ENCODE measurements around the gene VWF.
"Not testable (repeated sequence)": the region's sequence is repeated elsewhere in the genome, so short reads cannot be mapped to it uniquely, and the experiment has no call there.

VWF gene

DNA sequence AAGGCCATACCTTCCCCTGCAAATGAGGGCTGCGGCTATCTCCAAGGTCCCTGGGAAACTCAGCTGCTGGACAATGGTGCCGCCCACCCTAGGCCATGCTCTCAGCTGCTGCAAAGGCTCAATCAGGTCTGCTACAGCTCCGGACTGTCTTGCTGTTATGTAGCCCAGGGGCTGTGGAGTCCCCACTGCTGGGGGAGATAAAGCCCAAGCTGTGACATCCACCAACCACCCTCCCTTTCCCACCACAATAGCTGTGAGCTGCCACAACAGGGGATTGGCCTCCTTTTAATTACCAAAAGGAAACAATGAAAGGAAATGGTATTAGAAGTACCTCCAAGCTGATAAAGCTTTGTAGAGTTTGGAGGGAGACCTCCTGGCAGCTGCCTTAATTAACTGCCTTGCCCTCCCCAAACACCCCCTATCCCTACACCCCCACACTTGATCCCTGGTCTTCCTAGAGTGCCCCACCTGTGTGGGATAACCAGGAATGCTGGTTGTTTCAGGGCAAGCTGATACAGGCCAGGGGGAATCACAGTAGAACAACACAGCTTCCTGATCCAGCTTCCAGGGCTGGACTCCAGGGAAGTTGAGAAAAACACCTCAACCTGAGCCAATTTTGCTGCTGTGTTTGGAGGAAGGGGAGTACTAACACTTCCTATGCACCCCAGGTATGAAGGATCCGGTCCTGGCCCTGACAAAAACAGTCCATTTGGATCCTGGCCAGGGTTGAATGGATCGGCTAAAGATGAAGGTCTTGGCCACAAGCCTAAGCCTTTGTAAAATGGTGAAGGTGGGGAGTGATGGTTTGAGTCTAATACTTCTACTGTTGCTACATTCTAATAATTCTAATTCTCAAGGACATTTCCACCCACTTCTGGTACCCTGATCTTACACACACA is at the start of gene VWF:
TSS of gene VWF (minus strand) at position 260 of the 899 bp plus-strand sequence. CDS start 1,474 bp downstream, outside the sequence.
- DNase-seq (ENCODE audit: low read depth), result no peak

DNA sequence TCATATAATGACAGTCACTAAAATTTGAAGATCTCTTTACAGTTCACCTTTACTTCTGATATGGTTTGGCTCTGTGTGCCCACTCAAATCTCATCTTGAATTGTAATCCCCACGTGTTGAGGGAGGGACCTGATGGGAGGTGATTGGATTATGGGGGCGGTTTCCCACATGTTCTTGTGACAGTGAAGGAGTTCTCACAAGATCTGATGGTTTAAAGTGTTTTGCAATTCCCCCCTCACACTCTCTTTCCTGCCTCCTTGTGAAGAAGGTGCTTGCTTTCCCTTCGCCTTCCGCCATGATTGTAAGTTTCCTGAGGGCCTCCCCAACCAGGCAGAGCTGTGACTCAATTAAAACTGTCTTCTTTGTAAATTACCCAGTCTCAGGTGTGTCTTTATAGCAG is 48.4 kb upstream of the VWF start:
- no peak for DNase-seq (ENCODE audit: low read depth)

DNA sequence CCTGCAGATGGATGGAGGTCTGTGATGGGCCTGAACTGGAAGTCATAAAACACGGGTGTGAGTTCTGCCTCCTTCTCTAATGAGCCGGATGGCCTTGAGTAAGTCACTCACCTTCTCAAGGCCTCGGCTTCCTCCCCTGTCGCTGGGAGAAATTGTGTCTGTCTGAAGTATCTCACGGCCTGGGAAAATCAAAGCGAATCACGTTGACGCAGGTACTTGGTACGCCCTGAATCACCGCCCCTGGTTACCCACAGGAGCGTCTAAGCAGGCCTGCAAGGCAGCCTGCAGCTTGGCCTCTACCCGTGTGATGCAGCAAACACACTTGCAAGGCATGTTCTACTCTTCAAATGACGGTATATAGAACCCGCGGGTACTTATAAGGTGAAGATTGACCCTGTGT is 47.6 kb upstream of the VWF start:
- no peak for DNase-seq (ENCODE audit: low read depth)

DNA sequence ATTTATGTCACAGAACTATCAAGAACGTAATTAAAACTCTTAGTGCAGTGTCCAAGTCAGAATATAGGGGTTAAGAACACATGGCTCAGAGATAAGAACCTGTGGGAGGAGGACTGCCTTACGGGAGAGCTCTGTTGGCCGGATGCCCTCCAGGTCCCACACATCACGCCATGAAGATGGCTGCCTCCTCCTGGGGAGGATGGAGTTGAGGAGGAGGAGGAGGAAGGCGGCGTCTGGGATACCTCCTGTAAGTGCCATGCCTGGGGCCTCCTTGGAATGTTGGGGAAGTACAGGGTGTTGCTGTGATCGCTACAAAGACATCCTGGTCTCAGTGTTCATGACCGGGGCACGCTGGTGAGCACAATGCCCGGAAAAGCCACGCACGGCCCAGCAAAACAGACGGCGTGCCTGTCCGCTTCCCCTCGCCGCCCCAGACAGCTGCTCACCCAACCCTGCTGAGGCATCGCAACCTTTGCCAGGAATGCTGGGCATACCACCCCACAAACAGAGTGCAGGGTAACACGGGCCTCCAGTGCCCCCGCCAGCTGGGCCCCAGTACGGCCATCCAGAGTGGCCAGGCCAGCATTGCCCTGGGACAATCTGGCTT is 47.0 kb upstream of the VWF start:
- no peak for DNase-seq (ENCODE audit: low read depth)

DNA sequence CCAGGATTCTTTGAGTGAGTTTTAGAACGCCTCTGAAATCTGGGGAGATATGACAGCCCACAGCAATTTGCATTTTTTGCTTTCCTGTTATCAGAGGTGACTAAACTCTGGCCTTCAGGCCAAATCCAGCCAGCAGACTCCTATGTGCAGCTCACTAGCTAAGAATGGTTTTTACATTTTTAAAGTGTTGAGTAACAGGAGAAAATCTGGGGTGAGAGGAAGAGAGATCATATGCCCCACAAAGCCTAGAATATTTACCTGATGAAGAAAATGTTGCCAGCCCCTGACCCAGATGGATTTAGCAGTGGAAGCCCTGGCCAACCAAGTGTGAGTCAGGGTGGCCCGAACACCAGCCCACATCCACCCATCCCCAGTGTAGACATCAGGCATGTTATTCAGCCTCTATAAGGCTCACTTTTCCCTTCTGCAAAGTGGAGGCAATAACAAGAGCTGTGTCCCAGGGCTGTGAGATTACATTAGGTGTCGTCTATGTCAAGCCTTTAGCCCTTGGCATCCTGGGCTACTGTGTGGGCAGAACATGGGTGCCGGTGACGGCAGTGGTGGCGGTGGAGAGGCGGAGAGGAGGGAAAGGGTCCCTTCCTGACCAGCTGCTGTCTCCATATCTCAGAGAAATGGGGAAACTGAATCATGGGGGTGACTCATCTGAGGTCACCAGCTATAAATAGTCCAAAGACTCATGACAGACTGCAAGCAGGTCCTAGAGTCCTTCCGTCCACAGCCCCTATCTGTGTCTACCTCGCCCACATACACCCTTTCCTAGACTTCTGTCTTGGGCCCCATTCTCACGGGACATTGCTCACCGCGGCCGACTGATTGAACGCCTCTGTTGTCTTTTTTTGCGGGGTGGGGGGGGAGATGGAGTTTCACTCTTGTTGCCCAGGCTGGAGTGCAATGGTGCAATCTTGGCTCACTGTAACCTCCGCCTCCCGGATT is 43.1 kb upstream of the VWF start:
- peak; percentile 82 for DNase-seq (ENCODE audit: low read depth)

DNA sequence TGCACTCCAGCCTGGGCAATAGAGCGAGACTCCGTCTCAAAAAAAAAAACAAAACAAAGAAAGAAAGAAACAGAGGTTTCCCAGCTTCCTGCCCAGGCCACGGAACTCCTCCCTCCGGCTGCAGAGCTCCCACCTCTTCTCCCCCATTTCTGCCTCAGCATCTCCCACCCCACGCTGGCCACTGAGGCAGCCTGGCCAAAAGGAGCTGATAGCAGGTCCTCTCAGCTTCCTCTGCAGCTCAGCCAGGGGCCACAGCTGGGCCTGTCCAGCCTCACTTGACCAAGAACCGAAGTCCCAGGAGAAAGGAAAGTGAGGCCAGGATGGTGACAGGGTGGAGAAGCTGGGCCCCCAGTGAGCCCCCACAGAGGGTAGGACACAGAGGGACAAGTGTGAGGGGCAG is 42.3 kb upstream of the VWF start:
- DNase-seq (ENCODE audit: low read depth), result no peak

DNA sequence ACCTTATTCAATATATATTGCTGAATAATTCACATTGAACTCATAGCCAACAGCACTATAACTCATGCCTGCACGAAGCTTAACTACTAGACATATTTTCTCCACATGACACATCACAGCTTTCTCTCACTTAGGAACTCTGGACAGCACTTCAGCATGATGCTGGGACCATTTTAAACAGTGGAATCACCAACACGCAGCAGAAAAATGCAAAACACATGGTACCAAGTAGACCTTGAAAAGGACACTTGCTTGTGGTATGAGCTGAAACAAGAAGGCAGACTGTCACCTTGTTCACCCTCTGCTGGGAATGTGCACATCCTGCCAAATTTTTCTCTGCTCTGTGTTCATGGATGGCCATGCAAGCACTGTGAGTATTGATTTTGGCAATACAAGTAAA is 40.9 kb upstream of the VWF start:
- DNase-seq (ENCODE audit: low read depth), result peak; percentile 68

DNA sequence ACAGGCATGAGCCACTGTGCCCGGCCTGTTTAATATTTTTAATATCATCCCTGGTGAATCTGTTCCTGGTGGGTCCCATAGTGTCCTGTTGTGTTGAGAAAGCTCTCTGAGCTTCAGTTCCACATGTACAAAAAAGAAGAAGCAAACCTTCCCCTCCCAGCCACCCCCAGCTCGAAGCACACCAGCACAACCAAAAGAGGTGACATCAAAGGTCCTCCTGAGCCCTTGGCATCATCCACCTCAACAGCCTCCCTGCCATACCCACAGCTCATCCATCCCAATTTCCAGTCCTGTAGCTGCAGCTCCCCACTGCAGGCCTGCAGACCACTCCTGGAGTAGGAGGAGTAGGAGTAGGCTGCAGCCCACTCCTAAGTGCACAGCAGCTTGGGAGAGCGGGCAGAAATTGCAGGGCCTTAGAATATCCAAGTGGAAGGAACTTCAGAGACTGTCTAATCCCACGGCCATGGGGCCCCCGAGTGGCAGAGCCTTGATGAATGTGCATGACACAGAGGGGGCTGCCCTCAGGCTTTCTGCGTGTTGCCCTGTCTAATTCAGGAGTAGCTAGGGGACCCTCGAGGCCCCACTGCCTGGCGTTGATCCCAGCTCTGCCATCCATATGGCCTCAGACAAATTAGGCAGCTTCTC is 39.1 kb upstream of the VWF start:
- DNase-seq (ENCODE audit: low read depth), result no peak

DNA sequence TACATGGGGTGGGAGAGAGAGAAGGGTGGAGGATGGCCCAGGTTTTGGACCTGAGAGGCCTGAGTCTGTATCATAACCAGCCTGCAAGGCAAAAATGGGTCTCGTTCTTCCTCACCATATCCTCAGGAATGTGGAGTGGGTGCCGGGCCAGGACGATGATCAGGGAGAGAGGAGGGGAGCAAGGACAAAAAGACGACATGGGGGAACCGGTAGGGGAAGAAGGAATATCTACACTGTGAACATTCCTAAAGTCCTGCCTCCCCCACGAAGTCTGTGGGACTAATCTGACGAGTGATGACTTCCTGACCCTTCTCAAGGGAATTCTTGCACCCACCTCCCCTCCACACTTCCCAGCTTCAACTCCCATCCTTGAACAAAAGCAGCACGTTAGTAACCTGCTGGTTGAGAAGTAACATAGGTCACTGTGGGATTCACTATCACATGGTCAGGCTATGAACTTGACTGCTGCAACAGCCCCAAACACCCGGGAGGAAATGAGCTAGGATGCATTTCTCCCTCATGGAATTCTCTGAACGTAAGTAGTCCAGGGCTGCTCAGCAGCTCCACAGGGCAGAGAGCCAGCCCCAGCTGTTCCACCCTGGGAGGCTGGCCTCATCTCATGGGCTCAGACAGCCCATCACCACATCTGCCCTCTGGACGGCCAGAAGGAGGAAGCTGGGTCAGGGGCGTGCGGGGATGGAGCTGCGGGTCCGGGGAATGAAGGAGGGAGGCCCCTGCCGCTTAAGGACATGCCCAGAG is 36.8 kb upstream of the VWF start:
- DNase-seq (ENCODE audit: low read depth), result peak; percentile 29

DNA sequence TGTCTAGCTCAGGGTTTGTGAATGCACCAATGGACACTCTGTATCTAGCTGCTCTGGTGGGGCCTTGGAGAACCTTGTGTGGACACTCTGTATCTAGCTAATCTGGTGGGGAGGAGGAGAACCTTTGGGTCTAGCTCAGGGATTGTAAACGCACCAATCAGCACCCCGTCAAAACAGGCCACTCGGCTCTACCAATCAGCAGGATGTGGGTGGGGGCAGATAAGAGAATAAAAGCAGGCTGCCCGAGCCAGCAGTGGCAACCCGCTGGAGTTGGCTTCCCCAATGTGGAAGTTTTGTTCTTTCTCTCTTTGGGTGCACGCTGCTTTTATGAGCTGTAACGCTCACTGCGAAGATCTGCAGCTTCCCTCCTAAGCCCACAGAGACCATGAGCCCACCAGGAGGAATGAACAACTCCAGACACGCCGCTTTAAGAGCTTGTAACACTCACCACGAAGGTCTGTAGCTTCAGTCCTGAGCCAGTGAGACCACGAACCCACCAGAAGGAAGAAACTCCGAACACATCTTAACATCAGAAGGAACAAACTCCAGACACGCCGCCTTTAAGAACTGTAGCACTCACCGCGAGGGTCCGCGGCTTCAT is 35.7 kb upstream of the VWF start:
- DNase-seq (ENCODE audit: low read depth), result not testable (repeated sequence)

DNA sequence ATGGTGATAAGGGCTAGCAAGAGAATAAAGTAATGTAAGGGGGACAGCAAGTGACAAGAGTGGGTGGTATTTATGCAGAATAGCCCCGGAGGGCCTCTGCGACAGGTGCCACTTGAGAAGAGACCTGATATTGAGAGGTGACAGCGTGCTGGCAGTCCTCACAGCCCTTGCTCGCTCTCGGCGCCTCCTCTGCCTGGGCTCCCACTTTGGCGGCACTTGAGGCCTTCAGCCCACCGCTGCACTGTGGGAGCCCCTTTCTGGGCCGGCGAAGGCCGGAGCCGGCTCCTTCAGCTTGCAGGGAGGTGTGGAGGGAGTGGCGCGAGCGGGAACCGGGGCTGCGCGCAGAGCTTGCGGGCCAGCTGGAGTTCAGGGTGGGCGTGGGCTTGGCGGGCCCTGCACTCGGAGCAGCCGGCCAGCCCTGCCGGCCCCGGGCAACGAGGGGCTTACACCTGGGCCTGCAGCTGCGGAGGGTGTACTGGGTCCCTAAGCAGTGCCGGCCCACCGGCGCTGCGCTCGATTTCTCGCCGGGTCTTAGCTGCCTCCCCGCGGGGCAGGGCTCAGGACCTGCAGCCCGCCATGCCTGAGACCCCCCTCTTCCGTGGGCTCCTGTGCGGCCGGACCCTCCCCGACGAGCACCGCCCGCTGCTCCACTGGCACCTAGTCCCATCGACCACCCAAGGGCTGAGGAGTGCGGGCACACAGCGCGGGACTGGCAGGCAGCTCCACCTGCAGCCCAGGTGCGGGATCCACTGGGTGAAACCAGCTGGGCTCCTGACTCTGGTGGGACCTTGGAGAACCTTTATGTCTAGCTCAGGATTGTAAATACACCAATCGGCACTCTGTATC is 34.9 kb upstream of the VWF start:
- not testable (repeated sequence) for DNase-seq (ENCODE audit: low read depth)

DNA sequence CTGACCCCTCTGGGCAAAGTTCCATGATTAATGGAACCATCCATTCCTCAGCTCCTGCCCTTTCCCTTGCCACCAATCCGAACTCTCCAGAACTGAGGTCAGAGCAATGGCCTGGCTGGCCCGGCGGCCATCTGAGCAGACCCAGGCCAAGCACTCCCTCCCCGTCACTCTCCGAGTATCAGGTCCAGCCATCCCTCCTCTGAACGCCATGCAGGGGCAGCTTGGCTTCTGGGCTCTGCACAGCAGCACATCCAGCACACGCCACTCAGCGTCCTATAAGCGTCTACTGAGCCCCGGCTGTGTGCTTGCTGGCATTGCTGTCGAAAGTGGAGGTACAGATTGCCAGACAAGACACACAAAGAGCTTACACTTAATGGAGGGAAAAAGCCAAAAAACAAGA is 34.3 kb upstream of the VWF start:
- no peak for DNase-seq (ENCODE audit: low read depth)

DNA sequence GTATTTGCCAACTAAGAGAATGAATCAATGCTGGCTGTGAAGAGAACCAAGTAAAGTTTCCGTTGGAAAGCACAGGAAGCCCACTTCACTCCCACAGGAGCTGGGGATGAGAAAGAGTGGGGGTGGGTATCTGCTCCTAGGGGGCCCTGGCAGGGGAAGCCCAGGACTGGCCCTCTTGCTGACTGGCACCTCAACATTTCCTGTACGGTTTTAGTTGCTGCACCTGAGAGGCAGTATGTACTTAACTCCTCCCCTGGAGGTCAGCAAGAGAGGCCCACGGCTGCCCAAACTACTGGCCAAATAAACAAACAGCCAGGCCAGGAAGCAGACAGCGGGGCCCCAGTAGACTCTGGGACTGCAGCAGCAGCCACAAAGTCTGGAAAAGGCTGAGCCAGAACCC is 33.8 kb upstream of the VWF start:
- DNase-seq (ENCODE audit: low read depth), result no peak

DNA sequence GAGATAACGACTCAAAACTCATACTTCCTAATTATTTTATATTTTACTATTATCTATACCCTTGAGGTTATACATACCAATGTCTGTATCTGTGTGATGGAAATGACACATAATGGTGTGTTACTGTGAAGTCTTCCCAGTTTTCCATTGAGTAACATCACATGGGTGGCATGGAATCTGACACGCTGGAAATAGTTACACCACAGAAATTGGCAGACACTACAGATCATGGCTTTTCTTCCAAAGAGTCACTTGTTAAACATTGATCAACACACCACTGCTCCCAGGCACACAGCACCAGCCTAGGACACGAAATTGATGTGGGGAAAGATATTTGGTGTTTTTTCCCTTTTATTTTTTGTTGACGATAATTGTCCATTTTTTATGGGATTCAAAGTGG is 33.0 kb upstream of the VWF start:
- no peak for DNase-seq (ENCODE audit: low read depth)

DNA sequence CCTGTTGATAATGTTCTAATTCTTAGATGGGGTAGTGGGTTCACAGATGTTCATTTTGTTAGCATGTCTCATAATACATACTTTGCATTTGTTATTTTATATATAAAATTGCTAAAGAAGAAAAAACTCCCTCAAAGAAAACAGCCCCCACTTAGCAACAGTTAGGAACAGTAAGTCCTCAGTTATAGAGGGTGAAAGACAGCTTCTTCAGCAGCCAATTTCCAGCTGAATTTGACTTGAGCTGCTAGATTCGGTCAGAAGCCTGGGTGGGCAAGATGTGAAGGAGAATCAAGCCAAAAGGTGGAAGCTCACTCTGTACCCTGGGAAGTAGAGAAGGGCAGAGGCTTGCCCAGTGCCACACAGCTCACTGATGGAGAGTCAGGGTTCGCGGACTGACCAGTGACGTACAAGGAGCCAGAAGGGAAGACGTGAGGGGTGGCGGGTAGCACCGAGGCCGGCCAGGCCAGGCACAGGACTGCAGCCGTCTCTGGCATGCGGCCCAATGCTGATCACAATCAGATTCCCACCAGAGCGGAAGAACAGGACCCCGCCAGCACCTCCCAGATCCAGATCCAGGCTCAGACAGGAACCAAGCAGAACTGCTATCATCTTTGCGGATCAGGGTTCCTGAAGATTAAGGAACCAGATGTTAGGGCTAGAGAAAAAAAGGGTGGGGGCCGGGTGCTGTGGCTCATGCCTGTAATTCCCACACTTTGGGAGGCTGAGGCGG is 30.4 kb upstream of the VWF start:
- DNase-seq (ENCODE audit: low read depth), result no peak

DNA sequence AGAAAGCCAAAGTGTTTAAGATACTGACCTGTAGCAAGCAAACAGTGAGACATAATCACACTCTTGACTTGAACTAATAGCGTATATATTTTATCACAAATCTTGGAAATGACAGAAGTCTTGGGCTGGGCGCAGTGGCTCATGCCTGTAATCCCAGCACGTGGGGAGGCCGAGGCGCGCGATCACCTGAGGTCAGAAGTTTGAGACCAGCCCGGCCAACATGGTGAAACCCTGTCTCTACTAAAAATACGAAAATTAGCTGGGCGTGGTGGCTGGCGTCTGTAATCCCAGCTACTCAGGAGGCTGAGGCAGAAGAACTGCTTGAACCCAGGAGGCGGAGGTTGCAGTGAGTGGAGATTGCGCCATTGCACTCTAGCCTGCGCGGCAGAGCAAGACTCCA is 24.3 kb upstream of the VWF start:
- not testable (repeated sequence) for DNase-seq (ENCODE audit: low read depth)

DNA sequence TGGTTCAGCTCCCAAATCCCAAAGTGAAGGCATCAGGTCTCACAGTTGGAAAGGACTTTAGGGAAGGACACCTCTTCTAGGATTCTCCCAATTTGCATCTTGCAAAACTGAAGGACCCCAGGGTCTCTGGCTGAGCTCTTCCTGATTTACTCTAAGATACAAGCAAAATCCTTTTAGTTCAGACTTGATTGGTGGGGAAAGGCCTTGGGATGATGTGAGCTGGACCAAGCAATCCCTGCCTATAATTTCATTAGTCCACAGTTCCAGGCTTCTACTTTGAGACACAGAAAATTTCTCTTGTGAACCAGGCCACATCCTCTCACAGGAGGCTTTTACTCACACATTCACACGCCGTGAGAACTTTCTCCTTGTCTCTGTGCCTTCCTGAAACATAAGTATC is 23.6 kb upstream of the VWF start:
- DNase-seq (ENCODE audit: low read depth), result no peak

DNA sequence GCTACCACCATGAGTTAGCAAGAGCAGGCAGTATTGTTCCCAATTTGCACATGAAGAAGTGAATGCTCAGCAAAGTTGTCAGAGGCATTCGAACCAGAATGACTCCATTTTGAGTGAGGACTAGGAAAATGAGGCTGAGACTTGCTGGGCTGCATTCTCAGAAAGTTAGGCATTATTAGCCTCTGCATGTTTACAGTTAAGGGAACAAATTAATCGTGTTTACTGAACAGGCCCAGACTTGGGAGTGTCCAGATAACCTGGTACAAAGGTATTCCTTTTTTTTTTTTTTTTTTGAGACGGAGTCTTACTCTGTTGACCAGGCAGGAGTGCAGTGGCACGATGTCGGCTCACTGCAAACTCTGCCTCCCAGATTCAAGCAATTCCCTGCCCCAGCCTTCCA is 22.5 kb upstream of the VWF start:
- no peak for DNase-seq (ENCODE audit: low read depth)

DNA sequence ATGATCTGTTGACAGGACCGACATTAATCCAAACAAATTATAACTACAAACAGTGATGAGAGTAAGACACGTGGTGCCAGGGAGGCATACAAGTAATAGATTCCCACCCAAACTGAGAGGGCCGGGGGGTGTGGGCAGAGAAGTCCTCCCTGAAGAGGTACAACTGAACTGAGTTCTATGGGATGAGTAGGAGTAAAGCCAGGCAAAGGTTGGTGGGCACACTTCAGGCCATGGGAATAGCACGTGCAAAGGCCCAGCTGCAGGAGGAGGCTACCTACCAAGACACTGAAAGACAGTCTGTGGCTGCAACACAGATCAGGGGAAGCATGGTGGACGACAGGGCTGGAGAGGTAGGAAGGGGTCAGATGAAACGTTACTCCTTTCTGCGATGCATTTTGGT is 22.0 kb upstream of the VWF start:
- DNase-seq (ENCODE audit: low read depth), result no peak
